Sigmoid colon (tissue), 4 donors: Measurements from ENCODE around the gene FGGY.

ENCODE experiments used
- CTCF ChIP-seq, 4 experiments: fragments of 450-650 bp in 3 of 4; fragments of 200-600 bp in 1 of 4; IDR thresholded peaks; one replicate each; pipeline ENCODE4 v1.5.1; 2016 to 2019; ENCODE audit warnings: antibody characterized with exemption in 4 of 4, mild to moderate bottlenecking in 3 of 4, moderate library complexity in 2 of 4
- EP300 ChIP-seq, 4 donors: sonication (generic); formaldehyde crosslinking; IDR thresholded peaks; one replicate each; pipeline ENCODE4 v1.6.1; 2017; ENCODE audit warnings: antibody characterized with exemption in 4 of 4
- POLR2A ChIP-seq, 2 donors: fragments of 450-650 bp; IDR thresholded peaks; one replicate each; pipeline ENCODE4 v1.6.1; 2016; ENCODE audit warnings: antibody characterized with exemption in 2 of 2, mild to moderate bottlenecking in 2 of 2, moderate library complexity in 2 of 2
- POLR2AphosphoS5 ChIP-seq, 4 donors: sonication (generic); formaldehyde crosslinking; IDR thresholded peaks; one replicate each; pipeline ENCODE4 v1.6.1; 2017; ENCODE audit warnings: antibody characterized with exemption in 4 of 4

- TF ChIP-seq CTCF (IDR thresholded peaks at IDR 0.05) = no peak
- no peak for TF ChIP-seq POLR2A (IDR thresholded peaks at IDR 0.05)
- no peak for TF ChIP-seq POLR2AphosphoS5 (IDR thresholded peaks at IDR 0.05)
- no peak for TF ChIP-seq EP300 (IDR thresholded peaks at IDR 0.05)
Observed at GRCh38 chr1:59545830-59546229, 248.9 kb downstream of the FGGY start.
